MM.1S (cell line): Measurements from ENCODE around the gene CIPC.

ENCODE experiments used
- CTCF ChIP-seq: fragments of 300-600 bp; sonication (generic); IDR thresholded peaks from 2 replicates; pipeline ENCODE4 v1.5.1; 2016; ENCODE audit warnings: antibody characterized with exemption, low read length, mixed read lengths
- EZH2 ChIP-seq: fragments of 300-600 bp; sonication (generic); optimal IDR thresholded peaks from 2 replicates; pipeline ENCODE3; 2017; ENCODE audit warnings: low read depth, mild to moderate bottlenecking, antibody characterized with exemption, low read length, mixed read lengths
- EZH2phosphoT487 ChIP-seq: fragments of 300-600 bp; sonication (generic); IDR thresholded peaks from 2 replicates; pipeline ENCODE4 v1.6.1; 2018; ENCODE audit warnings: antibody characterized with exemption, low read length

- TF ChIP-seq EZH2 (no peak), CTCF (no peak), EZH2phosphoT487 (no peak)
Observed at GRCh38 chr14:77109656-77110055, 11.6 kb downstream of the CIPC start.
